COLO829 (cell line): ENCODE data around the gene LRRK1.

ENCODE experiments used
- DNase-seq: peaks from one replicate; pipeline ENCODE4 v3.0.0; 2012; ENCODE audit warnings: low spot score

The LRRK1 gene

DNA sequence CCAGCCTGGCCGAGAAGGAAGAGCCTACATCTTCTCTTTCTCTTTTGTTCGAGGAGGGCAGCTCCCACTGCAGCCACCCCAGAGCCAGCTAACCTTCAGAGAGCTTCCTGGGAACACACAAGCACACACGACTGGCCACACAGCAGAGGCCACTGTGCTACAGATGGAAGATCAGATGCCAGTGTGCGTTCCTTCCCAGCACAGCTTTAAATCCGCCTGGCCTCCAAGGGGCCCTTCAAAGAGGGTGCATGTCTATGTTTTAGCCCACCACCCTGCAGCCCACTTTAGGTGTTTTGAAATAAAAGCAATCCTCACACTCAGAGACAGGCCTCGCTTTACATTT, 27.2 kb upstream of the LRRK1 start:
- DNase-seq, result no peak

DNA sequence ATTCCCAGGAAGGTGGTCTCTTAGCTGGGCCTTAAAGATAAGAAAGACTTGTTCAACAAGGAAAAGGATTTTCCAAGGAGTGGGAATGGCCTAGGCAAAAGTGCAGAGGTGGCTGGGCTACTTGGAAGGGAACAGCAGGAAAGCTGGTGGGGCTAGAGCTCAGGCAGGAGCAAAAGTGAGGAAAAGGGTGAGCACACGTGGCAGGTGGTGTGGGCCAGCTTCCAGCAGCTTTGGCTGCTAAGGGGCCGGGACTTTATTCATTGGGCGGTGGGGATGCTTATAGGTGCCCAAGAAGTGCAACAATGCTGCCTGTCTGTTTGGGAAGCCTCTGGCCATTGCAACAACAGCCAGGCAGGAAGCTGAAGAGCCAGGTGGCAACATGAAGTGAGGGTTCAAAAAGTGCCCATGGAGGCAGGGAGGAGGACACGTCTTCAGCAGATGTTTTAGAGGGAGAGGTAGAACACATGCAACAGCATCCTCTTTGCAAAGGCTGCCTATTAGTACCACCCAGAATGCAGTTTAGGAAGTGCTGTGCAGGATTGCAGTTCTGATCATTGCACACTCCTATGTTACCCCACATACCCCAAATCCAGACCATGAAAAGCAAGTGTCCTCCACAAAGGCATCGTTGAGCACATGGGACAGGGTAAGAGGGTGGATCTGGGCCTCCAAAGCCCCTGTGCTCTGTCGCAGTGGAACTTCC, 25.7 kb upstream of the LRRK1 start:
- DNase-seq, result no peak

DNA sequence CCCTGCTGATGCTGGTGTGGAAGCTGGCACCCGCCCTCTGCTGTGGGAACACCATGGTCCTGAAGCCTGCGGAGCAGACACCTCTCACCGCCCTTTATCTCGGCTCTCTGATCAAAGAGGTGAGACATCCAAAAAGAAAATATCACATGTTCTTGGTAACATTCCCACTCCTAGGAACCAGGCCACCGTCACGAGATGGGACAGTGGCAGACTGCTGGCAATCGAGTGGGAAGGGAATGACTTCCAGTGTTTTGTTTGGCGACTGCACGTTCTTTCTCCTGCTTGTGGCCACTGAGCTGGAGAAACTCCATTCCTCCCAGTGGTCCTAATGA, 25.2 kb upstream of the LRRK1 start:
- DNase-seq, result no peak

DNA sequence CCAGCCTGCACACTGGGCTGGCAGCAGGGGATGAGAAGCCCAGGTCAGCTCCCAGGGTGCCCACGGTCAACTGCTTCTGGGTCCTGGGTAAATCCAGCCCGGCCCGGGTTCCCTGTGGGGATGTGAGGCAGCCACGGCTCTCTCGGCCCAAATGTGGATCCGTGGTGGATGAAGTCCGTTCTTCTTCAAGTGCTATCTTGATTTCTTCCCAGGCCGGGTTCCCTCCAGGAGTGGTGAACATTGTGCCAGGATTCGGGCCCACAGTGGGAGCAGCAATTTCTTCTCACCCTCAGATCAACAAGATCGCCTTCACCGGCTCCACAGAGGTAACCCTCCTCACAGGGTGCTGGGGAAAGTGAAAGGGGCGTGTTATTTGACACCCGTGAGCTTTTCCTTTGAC, 23.4 kb upstream of the LRRK1 start:
- DNase-seq, result no peak

DNA sequence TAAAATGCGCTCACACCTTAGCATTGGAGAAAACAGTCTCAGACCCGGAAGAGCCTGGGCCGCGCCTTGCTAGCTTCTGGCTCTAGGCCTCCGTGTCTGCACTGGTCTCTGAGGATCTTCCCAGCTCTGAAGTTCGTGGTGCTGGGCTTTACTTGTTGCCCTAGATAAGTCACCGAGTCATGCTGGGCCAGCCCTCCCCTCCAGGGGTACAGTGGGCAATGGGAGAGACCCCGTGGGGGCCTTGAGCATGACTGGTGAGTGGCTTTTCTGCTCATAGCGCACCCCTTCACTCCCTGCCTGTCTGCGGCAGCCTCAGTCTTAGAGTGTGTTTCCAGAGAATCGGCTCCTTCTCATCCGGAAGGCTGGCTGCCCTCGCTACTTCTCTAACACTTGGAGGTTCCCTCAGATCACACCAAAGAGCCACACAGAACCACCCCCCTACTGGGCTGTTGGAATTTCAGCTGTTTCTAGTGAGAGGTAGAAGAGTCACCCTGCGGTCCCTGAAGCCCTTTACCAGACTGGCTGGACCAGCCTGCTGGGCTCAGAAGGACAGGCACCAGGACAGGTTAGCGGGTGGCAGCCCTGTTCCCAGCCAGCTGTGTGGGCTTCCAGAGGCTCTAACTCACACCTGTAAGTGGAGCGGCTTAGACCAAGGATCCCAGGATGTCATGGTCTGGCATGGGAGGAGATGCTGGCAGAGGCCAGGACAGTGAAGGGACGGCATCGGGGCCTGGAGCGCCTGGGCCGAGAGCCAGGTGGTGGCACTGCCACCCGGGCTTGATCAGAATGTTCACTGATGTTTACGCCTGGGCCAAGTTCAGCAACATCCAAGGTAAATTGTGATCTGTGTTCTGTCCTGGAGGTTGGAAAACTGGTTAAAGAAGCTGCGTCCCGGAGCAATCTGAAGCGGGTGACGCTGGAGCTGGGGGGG, 21.7 kb upstream of the LRRK1 start:
- DNase-seq, result no peak

DNA sequence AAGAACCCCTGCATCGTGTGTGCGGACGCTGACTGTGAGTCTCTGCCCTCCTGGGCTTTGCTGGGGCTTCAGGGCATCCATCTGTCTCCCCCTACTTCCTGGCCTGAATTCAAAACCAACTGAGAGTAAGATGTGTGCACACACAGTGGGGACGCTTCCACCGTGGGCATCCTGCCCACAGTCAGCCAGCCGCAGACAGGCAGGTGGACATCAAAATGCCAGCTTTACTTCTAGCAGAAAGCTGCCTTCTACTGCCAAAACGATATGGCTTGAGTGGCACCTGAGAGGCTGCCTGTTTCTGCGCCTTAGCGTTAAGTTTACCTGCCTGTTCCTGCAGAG, 21.0 kb upstream of the LRRK1 start:
- no peak for DNase-seq

DNA sequence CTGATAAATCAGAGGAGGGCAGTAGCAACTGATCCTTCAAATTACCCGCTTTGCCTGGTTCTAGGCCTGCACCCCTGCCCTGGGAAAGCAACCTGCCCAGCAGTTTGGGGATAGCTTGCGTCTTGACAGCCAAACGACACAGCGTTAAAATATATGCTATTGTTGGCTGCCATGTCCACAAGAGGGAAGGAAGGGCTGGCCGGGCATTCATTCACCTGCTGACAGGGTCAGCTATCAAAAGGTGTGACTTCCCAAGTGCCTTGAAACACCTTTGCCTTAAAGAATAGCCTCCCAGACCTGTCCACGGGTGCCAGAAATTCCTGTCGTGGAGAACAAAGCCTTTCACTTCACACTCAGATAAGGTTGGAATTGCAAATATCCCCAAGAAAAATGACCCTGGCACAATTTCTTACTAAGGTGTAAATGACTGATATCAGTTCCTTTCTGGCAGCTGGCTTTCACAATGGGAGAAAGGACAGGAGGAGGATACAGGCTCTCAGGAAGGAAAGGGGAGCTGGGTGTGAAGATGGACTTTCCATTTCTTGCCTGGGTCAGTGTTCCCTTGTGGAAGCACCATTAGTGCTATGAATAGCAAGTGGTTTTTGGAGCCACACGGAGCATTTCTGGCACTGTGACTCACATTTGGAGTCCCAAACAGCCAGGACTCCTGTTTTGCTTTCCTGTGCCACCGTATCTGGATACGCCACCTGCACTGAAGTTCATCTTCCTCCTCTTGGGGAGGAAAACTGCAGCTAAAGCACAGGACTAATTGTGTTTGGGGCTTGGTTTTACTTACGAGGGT, 20.3 kb upstream of the LRRK1 start:
- DNase-seq, result no peak

DNA sequence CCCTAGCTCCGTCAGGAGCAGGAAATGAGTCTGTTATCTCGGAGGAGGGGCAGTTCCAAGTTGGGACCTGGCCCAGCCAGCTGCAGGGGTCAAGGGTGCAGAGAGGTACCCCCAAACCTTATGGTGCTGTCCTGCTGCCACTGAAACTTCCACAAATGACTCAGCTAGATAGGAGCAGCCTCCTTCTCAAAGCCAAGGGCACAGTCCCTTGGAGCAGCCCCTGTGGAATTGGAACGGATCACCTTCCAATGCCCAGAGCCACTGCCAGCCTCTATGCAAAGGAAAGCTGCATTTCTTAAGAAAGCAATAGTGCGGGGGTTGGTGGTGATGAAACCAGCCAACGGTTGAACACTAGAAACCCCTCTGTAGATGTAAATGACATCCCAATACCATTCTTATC, 19.6 kb upstream of the LRRK1 start:
- no peak for DNase-seq

DNA sequence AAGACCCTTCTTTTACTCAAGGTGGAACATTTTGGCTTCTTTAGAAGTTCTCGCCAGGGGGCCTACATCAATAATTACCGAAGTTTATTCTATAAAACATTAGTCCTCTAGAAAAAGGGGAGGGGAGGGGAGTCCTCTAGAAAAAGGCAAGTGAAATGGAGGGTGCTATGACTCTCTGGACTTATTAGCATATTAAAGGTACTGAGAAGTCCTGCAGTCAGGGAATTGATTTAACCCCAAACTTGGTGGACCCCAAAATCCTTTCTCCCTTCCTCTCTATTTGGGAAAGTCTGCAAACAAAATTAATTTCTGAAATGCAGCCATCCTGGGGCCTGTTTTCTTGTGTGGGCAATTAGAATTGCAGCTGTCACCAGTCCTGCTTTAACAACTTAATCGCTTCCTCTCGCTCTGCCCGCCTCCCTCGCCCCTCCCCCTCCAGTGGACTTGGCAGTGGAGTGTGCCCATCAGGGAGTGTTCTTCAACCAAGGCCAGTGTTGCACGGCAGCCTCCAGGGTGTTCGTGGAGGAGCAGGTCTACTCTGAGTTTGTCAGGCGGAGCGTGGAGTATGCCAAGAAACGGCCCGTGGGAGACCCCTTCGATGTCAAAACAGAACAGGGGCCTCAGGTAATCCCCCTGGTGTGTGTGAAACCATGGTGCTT, 18.9 kb upstream of the LRRK1 start:
- no peak for DNase-seq

DNA sequence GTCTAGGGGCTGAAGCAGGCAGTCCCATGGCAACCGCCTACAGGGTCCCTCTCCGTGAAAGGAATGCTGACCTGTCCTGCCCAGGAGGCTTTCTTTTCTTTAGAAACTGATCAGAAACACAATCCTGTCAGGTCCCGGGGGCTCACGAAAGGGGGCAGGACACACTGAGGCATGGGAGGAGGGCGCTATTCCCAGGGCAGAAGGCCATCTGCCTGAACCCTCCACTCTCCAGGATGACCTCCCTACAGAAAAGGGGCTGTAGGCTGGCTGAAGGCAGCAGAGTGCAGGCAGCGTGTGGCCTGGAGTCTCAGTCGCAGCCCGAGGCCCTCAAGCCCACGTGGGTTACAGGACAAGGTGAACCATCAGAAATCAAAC, 18.4 kb upstream of the LRRK1 start:
- no peak for DNase-seq

DNA sequence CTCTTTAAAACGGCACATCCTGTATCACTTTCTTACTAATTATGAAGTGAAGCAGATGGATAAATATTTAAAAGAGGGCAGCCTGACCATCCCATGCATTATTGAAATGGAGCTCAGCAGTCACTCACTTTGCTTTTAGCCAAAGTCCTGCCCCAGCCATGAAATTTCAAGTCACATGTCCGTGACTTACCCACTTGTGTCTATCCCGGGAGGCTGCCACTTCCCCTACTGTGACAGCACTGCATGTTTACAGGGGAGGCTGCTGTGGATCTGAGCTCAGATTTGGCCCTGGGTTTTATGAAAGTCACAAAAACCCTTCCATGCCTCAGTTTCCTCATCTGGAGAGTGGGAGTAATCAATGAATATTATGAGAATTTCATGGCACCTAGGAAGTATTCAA, 17.9 kb upstream of the LRRK1 start:
- DNase-seq, result no peak

DNA sequence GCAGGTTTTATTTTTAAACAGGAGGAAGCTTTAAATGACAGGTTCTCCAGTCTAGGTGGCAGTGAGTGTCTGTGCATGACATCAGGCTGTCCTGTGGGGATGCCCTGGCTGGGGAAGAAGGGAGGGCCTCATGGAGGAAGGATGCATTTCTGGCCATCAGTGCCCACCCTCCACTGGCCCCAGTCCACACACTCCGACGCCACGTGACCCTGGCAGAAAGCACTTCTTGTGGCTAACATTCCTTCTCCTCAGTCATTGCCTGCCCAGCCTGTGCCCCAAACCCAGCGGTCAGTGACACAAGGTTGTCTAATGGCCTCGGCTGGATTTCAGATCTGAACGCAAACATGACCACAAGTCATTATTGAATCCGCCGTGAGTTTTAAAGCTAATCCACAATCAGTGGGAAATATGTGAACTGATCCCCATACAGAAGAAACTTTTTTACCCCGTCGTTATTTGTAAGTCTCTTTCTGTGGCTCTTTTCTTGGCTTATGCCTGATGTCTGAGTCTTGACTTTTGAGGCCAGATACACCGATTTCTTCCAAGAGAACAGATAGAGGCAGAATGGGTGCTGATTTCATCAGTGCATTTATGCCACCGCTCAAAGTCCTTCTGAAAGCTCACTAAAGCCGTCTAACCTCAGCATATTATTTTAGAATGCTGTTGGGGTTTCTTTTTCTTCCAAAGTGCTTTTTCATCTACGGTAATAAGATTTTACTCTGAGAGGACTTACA, 17.3 kb upstream of the LRRK1 start:
- no peak for DNase-seq

DNA sequence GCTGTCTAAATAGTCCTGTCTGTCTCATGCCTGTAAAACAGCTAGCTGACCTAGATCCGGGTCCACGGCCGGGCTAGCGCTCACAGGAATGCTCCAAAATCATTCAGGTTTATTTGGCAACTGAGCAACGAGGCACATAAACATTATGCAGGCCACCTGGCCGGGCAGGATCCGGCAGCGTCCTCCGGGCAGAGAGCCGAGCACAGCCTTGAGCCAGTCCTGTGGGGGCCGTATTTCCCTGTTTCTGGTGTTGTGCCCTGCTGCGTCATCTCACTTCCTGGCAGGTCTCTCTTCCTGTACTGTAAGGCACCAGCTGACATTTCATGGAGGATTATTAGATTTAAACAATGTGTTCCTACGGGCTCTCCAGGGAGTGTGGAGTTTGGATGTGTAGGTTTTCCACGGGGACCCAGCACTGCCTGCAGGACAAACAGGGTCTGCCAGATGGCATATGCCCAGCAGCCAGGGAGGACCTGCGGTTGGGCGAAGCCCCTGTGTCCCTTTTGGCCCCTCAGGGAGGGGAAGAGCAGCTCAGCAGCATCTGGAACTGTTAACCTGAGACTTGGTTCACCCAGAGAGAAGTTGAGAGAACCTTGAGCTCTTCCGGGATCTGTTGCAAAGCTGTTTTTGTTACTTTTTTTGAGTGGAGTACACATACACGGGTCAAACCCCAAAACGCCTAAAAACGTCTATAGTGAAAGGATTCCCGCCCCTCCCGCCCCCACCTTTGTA, 16.6 kb upstream of the LRRK1 start:
- no peak for DNase-seq

DNA sequence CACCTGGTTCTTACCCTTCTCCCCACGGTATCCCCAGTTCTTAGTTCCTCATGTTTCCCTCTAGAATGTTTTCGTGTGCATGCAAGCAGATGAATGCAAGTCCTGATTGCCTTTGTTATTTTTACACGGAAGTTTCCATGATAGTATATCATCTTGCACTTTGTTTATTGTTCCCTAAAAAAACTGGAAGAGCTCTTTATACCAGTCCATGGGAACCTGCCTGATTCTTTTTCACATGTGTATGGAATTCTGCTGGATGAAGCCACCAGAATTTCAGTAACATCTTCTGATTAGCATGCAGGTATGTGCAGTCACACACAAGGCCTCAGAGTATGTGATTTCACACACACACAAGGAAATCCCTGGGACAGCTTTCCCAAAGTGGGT, 16.0 kb upstream of the LRRK1 start:
- DNase-seq, result no peak

DNA sequence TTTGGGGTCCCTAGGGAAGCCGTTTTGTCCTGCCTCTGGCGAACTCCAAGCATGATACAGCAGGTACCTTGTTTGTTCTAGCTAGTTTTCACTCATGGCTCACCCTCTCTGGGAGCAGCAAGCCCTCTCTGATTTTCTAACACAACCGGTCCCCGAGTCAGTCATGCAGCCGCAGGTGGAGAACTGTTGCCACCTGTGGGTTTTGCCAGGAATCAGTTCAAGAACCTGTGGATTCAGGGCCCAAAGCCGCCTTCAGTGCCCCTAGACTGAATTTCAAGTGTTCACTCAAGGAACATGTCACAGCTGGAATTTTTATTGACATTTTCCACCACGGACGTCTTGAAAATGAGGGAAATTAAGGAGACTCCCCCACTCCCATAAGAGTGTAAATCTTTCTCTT, 13.3 kb upstream of the LRRK1 start:
- DNase-seq, result no peak

DNA sequence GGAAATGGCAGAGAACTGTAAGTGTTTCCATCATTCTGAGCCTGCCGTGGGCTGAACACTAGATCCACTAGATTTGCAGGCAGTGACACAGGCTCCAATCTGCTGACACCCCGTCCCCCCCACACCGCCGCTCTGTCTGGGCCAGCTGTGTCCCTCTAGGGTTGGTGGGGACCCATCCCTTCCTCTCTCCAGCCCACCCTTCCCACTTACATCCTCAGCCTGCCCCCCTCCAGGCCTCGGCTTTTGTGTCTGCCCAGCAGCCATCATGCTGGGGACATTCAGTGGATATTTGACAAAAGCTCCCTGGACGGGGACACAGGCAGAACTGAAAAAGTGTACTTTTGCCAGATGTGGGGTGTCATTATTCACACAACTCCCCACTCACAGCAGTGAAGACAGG, 10.7 kb upstream of the LRRK1 start:
- no peak for DNase-seq

DNA sequence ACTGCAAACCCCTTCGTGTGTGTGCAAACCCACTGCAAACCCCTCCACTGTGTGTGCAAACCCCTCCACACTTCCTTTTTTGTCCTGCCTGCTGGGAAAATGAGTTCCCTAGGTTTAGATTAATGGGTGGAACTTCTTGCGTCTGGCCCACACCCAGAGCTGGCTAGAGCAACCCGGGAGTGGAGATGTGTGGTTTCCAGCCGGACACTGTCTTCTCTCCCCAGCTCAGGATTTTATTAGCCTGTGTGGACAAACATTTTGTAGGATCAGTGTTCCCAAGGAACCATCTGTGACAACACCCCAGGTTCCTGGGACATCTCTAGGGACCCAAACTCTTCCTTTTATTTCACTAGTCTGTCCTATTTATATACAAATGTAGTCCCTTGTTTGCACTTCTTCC, 9.6 kb upstream of the LRRK1 start:
- DNase-seq, result no peak

DNA sequence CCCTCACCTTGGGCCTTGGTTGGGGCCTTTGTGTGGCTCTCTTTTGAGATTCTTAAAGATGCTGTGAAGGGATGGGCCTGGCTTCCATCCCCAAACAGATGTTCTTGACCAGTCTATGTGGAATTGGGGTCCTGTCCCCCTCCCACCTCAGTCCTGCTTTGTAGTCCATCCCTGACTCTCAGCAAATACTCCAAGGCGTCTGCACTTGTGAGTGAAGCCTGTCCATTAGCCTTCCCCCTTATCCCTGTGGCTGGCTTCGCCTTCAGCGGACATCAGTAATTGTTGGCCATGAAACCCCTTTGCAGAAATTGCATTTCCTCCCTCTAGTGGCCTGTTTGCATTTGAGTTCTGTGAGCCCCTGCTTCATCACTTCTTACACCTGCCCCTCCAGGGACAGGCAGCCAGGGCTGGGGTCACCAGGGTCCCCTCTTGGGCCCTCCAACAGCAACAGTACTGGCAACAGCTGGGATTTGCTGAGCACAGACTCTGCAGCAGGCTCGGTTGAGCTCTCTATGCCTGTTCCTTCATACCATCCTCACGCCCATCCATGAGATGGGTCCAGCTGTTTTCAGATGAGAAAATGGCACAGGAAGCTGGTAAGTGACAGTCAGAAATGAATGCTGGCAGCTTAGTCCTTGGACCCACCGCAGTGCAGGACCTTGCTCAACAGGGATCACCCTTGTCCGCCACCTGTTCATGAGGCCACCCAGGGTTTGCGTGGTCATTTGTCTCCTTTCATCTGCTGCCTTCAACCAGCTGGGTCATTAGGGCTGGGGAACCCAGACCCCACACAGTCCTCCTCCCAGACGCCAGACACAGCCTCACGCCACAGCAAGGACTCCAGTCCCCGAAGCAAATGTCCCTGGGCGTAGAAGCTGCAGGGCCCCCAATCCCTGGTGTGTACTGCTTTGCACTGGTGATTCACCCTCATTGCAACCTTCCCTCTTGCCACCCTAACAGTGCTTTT, 8.9 kb upstream of the LRRK1 start:
- no peak for DNase-seq

DNA sequence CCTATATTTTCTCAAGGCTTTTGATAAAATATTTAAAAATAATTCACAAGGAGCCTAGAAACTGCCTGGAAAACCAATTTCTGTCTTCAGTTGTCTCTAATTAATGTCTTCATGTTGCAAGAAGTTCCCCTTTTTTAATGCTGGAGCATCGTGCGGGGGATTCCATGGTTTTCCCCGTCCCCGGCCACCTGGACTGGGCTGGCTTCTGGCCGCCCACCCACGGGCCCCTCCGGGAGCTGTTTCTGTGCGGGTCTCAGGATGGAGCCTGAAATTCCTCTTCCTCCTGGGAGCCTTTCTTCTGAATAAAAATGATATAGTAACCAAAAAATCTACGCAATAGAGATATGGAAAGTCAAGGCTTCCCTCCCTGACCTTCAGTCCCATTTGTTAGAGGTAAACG, 8.1 kb upstream of the LRRK1 start:
- DNase-seq, result no peak

DNA sequence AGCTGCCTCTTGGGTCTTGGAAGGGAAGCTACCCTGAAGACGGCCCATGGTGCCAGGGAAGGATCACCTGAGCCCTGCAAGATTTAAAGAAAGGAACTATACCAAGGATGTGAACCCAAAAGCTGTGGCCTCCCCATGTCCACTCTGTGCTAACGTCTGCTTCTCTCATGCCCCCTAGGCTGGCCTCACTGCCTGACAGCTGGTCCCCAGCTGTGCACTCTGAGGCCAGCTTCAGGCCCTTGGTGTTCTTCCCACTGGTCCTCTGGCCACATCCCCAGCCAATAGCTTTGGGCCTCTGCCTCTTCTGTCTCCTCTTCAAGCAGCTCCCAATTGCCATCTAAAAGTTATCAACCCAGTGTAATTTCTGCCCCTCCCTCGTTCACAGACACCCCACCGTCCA, 5.2 kb upstream of the LRRK1 start:
- DNase-seq, result no peak
